ENCODE results near the gene BMPER.

DNA sequence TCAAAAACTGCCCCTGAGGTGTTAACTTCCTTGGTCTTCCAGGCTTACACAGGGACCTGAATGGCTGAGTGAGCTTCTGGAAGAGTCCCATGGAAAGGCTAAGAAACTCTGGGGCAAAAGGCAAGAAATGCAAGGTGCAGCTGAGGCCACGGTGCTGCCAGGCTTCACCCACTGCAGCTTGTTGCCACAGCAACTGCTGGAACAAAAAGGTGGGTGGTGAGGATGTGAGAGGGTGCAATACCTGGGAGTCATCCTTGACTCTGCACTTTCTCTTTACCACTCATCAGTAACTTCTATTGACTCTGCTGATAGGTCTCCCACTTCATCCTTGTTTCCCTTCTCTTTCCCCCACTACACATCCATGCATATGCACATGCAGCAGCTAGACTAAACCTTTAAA lies 258.6 kb downstream of the BMPER start:
- TF ChIP-seq, protein P1, sequence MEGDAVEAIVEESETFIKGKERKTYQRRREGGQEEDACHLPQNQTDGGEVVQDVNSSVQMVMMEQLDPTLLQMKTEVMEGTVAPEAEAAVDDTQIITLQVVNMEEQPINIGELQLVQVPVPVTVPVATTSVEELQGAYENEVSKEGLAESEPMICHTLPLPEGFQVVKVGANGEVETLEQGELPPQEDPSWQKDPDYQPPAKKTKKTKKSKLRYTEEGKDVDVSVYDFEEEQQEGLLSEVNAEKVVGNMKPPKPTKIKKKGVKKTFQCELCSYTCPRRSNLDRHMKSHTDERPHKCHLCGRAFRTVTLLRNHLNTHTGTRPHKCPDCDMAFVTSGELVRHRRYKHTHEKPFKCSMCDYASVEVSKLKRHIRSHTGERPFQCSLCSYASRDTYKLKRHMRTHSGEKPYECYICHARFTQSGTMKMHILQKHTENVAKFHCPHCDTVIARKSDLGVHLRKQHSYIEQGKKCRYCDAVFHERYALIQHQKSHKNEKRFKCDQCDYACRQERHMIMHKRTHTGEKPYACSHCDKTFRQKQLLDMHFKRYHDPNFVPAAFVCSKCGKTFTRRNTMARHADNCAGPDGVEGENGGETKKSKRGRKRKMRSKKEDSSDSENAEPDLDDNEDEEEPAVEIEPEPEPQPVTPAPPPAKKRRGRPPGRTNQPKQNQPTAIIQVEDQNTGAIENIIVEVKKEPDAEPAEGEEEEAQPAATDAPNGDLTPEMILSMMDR (conservative IDR thresholded peaks at IDR 0.05 in 1 of 2, IDR thresholded peaks at IDR 0.05 in 1 of 2; ENCODE audit: low read depth in 1 of 2, low read length in 2 of 2): no peak
- no peak for TF ChIP-seq EZH2 (IDR thresholded peaks at IDR 0.05; ENCODE audit: low read length, missing control alignments)
